Measurements from ENCODE around the gene TMEM108.

The TMEM108 gene

DNA sequence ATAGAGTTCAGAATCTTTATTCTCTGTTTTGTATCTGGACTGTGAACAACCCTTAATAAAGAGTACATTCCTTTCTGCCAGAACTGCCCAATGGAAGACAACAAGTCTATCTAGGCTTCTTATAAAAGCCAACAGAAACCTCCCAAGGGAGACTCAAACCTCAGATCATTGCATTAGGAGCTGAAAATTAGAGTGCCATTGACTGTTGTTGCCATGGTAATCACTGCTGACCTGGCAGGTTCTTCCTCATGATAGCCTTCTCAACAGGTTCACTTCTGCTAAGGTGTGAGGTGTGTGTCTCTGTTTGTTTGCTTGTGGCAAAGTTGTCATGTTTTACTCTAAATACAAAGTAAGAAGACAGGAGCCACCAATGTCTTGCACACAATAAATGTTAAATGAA is 79.2 kb downstream of the TMEM108 start:
- DNase-seq (ENCODE audit: low read depth, low spot score): no peak

DNA sequence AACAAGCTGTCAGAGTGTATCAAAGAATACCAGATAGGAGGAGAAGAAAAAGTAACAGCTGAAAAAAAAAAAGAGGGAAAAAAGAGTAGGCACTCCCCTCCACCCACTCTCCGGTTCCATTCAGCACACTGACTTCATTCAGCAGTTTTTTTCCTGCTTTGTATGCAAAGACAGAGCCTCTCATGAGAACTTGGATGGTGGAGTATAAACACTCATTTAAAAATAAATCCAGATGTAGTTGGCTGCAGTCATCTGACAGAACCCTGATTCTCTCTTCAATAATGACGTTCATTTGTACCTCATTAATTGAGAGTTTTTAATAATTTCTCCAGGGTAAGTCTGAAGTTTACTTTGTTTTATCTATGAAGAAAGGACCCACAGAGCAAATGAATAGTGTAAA is 81.0 kb downstream of the TMEM108 start:
- no peak for DNase-seq (ENCODE audit: low read depth, low spot score)

DNA sequence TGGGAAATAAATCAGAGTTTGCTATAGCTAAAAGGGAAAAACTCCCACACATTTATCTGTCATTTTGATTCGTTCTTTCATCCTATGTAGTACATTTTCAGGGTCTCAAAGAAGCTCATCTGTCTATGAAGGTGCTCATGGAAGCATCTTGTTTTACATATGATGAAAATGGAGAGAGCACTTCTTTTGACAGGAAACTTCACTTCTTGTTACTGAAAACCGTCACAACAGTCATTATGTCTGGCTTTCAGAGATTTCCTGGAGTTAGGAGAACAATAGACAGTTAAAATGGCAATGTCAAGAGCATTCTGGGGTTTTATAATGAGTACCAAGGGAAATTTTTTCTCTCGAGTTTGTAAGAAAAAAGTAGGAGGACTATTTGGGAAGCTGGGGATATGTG is 83.3 kb downstream of the TMEM108 start:
- no peak for DNase-seq (ENCODE audit: low read depth, low spot score)

DNA sequence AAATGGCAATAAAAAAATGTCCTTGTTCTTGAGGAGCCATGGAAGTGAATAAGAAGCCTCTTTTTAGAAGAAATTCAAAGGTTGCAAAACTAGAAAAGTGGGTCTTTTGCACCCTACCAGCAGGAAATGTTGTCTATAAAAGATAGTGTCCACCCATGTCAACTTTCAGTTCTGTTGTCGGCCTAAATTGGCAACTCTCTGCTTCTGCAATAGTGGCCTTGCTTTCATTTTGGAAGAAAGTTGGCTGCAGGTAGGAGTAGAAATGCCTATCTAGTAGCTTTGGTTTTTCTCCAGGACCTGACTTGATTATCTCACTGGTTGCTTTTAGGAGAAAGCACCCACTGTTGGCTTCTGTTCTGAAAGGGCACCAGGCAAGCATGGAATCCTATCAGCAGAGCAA is 85.4 kb downstream of the TMEM108 start:
- no peak for DNase-seq (ENCODE audit: low read depth, low spot score)

DNA sequence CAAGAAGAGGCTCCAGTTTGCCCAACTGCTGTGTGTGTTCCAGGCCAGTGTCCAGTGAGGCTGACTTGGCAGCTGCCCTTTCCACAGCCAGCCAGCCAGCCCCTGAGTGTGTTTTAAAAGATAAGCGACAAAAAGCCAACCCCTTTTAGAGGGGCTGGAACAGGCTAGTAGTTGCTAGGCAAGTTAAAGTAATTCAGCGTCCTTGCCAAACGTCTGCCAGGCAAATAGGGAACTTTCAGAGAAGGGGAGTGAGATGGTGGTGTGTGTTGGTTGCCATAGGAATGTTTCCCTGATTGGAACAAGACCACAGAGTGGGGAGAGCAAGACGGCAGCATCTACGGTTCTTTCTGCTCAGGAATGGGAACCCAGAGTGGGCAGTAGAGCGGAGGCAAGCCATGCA is 86.3 kb downstream of the TMEM108 start:
- DNase-seq (ENCODE audit: low read depth, low spot score): no peak

DNA sequence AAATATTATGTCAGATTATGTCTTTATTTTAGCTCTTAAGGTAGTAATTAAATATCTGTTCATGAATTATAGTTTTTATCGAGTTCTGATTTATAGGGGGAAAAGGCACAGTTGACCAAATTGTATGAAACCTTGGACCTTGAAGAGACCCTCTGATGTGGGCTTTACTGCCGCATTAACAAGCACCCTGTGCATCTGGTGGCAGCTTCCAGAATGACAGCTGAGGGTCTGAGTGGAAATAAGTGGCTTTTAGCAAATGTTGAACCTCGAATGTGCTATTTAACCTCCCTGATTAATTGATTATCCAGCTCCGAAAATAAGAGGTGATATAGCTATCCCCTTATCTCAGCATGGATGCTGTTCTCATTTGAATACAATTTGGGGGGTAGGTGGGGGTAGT is 87.0 kb downstream of the TMEM108 start:
- DNase-seq (ENCODE audit: low read depth, low spot score): no peak

DNA sequence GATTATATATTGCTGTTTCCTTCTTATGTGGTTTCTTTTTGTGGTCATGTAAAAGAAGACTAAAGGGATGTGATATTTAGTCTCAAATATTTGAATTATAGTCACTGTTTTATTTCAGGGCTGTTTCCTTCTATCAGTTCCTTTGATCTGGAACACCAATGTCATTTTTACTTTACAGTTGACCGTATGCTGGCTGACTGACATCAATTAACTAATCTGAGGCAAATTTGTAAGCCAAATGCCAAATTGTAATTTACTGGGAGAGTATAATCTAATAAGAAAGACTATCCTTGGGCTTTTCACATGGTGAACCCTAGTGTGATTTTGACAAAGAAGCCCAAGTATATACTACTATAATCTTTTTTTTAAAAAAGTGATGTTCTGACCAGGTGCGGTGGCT is 87.6 kb downstream of the TMEM108 start:
- DNase-seq (ENCODE audit: low read depth, low spot score): no peak

DNA sequence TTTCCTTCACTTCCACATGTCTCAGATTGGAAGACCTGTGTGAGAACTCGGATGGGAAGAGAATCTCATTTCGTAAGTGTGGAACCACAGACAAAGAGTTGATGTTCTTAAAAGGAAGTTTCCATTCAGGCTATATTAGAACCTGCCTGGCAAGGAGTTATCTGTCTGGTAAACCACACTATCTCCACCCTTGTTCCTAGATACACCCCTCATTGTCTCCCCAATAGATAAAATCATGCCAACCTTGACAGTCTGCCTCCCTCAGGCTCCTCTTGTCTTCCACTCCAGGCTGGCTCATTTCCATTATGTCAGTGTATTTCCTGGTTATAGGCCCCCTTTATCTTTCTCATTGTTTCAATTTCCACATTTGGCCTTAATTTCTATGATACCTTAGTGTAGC is 89.2 kb downstream of the TMEM108 start:
- DNase-seq (ENCODE audit: low read depth, low spot score): no peak

DNA sequence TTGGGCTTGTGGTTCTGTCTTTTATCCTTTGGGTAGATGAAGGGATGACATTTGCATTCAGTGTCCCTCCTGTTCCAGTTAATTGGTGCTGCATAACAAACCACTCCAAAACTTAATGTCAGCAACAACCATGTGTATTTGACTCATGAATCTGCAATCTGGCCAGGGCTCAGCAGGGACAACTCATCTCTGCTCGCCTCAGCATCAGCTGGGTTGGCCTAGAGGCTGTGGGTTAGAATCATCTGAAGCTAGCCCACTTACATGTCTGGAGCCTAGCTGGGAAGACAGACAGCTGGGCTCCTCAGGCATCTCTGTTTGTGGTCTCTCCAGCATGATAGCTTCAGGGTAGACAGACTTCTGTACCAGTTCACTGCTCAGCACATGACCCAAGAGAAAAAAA is 92.0 kb downstream of the TMEM108 start:
- DNase-seq (ENCODE audit: low read depth, low spot score): no peak

DNA sequence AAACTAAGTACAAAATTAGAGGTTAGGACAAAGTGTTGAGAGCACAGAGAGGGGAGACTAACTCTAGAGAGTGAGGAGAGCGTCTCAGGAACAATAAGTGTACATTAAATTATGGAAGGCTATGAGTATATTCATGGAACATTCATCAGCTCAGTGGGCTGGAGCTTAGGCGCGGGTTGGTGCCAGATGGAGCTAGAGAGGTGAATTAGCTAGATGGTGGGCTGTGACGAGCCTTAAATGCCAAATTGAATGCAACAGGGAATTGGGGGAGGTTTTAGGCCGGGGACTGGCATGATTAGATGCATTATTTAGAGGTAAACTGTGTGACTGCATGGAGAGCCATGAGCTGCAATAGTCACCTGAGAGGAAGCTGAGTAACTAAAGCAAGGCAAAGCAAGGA is 97.1 kb downstream of the TMEM108 start:
- no peak for DNase-seq (ENCODE audit: low read depth, low spot score)

DNA sequence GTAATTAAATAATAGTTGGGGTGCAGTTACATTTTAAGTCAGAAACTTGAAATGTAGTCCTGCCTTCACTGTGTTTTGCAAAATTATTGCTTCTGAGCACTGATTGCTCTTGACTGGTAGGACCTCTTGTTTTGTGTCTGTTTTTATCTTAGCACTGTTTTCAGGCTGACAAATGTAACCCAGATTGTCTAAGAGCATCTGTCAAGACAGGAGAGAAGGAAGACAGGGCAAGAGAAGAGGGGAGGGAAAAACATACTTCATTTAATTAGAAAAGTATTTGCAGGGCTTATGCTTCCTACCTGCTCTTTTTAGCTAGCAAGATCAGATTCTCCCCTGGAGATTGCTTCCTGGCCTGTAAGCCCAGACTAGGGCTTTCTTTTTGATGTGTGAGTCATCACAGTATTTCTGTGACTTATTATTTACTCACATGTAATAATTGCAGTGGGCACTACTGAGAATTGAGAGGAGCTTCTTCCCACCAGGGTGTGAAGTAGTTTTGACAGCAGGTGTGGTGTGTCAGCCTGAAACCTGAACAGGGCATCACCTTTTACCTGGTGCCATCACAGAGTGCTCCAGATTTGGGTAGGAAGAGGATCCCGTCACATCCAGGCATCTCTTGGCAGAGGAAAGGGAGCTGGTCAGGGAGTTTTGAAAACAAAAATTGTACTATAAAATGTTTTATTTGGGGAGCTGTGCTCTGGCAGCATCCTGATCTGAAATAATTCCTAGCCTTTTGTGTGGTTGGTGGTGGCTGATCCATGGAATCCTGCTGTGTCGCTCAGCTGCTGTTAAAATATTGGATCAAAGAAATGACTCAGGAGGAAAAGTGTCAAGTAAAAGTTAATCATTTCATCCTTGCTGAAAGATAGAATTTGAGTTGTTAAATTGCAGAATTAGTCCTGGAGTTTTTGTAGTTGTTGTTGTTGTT is 98.2 kb downstream of the TMEM108 start:
- no peak for DNase-seq (ENCODE audit: low read depth, low spot score)

DNA sequence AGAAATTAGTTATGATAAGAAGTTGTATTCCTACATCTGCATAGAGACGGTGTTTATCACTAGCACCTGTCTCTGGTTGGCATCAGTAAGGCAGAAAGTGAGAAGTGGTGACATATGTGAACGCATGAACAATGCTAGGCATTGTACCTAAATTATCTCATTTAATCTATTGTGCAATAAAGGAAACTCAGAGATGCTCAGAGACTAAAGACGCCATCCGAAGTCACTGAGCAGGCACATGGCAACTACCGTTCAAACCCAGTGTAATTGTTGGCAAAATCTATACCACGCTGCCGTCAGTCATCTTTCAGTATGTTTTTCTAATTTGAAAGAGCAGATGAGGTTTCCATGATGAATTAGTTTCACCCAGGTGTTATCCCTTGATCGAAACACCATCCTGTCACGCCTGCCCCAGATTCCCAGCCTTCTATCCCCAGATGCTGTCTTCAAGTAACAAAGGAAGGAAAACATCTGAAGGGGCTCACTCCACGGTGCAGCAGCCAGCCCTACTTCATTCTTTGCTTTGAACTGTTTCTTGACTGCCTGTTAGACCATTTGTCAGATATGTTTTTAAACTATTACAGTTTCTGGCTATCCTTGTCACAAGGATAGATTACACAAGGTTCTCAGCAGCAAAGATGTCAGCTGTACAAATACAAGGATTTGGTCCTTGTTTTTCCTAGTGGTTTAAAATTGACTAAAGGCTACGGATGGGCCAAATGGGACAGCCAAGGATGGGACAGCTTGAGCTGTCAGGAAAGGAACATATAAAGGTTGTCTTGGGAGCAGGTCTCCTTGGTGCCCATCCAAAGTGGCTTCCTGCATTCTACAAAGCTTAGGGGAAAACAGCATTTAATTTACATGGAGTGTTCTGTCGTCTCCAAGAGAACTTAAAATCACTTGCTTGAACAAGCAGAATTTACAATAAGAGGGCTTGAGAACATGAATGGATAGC is 99.1 kb downstream of the TMEM108 start:
- no peak for DNase-seq (ENCODE audit: low read depth, low spot score)

DNA sequence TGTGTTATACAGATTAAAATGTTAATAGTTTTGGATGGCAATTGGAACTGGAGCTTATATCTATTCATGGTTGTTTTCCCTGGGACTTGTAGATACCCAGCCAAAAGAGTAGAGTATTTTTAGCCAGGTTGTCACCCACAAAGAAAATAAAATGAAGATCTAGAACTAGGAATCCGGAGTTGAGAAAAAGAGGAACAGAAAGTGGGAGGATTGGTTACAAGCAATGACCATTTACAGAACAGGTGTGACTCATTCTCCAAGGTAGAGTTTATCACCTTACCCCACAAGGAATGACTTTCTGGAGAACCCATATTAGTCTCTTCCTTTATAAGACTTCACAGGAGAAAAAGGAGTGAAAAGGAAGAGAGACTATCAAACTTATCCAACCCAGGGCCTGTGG is 99.8 kb downstream of the TMEM108 start:
- no peak for DNase-seq (ENCODE audit: low read depth, low spot score)

DNA sequence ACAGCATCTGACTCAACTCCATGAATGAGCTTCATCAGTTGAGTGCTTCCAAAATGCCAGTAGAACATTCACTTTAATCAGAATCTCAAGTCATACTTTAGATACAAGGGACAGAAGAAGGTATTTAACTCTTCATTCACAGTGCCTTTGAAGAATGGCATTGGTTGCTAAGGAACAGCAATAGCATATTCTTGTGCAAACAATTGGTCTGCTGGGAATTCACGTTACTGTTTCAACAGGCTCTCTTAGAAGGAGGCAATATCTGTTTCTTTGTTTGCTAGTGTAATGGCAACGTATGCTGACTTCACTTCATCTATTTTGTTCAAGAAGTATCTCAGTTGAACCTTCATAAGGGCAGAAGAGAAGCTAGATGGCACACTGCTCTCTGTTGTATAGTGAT is 113.9 kb downstream of the TMEM108 start:
- DNase-seq (ENCODE audit: low read depth, low spot score): no peak

DNA sequence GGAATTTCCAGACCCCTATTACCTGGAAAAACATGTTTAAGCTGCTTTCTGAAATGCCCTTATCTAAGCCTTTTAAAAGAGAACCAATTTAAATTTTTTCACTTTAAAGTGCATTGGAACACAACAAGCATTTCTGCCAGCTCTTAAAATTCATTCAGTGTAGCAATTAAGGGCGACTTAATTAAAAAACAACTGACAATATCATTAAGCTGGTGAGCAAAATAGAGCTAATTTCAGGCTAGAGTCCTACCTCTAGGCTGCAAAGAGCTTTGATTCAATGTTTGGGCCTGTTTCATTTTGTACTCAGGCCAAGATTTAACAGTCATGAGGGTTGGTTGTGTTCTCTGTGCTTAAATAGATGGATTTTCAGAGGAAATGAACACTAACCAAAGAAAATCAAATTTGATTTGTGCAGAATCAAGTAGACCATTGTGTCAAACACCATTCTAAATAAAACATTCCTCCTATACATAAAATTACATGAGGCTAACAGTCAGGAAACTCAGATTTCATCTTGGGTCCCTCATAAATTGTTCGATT is 114.6 kb downstream of the TMEM108 start:
- DNase-seq (ENCODE audit: low read depth, low spot score): no peak

DNA sequence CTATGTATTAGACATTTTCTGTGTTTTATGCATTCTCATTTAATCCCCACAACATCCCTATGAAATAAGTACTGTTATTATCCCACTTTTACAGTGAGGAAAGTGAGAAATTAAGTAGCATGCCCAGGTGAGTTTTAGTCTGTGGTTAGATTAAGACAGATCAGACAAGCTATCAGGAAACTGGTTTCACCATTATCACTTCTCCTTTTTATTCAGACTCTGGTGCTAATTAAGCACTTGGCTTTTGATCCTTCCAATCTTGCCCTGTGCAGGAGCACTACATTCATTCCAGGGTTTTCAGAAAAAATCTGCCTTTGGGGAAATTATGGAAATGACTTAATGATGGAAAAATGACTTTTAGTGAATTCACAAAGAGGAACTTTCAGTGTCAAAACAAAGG is 115.2 kb downstream of the TMEM108 start:
- no peak for DNase-seq (ENCODE audit: low read depth, low spot score)

DNA sequence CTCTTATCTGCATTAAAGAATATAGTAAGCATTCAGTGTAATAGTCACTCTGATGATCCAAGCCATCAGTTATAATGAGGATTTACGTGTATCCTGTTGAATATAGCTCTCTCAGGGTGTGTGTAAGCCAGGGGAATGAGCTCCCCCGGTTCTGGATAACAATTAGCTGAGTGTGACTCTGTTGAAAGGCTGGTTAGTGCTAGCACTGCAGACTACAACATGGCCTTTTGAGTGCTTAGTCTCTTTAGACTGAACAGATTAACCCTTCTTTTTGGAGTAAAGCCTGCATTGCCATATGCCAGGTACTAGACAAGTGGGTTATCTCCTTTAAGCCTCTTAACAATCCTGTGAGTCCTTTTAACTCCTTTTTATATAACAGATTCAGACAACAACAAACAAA is 119.5 kb downstream of the TMEM108 start:
- DNase-seq (ENCODE audit: low read depth, low spot score): no peak

DNA sequence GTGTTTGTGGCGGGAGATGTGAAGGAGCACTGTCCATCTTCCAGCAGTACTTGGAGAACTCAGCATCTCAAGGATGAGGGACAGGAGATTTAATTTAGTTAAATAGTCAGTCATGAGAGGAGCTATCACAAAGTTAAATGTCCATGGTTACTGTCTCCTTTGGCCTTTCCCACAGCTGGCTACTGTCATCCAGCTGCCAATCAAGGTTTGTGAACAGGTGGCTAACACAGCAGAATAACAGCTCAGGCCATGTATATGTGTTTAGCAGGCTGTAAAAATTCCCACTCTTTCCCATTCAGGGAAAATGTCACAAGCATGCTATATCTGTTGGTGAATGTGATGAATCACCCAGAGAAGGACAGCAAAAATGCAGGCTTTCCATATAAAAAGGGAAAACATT is 120.5 kb downstream of the TMEM108 start:
- DNase-seq (ENCODE audit: low read depth, low spot score): no peak

DNA sequence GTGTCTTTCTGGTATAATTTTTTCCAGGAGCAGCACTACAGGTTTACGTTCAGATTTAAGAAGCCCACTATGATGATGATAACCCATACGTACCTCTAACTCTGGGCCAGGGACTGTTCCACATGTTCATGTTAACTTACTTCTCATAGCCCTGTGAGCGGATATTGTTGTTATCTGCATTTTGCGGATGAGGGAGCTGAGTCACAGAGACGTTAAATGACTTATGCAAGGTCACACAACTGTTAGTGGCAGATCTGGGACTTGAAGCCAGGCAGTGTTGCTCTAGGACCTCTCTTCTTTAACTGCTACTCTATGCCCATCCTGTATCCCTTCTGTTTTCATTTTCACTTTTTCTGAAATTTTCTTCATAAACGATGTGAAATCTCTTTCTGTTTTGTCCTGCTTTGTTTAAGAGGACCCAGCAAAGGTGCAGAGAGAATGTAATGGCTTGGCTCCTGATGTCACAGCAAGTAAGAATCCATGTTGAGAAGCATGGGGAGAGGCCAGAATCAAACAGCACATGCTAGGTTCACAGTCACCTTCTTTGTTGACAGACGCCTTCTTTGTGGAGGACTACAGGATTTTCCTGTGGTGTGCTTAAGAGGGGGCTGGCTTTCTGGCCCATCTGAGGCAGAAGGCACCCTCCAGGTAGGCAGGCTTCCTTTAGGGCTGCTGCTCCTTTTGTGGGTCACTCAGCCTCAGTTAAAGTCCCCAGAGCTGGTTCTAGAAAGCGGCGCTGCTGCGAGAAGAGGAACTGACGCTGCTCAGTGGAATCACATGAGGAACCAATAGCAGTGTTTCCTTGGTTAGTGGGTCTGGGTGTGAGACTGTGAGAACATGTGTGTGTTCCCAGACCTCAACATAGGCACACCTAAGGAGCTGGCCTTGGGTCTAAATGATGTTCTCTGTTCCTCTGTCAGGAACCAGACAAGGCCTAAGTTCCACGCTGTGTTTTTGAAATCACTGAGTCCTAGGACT is 121.6 kb downstream of the TMEM108 start:
- DNase-seq (ENCODE audit: low read depth, low spot score): no peak

DNA sequence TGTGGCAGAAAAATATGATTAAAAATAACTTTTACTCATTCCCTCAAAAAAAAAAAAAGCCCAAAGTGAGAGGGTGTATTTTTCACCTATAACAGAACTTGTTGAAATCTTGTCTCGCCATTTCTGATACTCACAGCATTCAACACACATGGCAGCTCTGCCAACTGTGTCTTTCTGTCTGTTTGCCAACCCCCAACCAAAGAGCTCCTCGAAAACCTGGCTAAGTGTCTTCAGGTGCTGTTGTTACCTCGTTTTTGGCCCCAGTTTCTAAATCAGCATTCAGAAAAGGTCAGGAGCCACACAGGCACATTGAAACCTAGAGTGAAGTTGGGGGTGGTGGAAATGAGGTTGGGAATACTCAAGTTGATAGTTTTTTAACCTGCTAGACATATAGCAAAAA is 123.5 kb downstream of the TMEM108 start:
- DNase-seq (ENCODE audit: low read depth, low spot score): no peak

DNA sequence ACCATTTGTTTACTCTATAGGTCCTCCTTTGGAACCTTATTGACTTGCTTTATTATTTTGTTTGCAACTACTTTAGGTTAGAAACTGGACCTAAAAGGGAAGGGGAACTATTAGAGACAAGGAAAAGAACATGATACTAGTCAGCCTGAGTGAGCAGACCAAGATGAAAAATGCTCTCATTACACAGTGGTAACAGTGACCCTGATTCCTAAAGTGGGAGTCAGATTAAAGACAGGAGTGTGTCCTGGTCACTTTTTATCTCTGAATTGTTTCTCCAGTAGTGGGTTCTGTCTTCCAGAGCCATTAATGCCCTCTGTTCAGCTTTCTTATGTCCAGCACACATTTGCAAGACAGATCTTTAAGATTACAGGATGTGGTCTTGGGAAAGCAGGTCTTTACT is 124.1 kb downstream of the TMEM108 start:
- no peak for DNase-seq (ENCODE audit: low read depth, low spot score)
